Measurements from ENCODE around the gene PTPN23. TPM values are rescaled to one million over a fixed set of nuclear protein-coding genes. Genes with fewer than 3 reads are reported as not detected.

Gene PTPN23
- total RNA-seq, 2 donors from 2014 or later, result 44.2 to 54.1 TPM

- no peaks in the 10 kb centered on the region for H3K27me3 Mint-ChIP-seq (ENCODE audit: insufficient read depth)
- H3K36me3 Mint-ChIP-seq (ENCODE audit: low read depth), result peaks cover 22% of the 10 kb centered on the region
- no peak overlapping the region for H3K4me3 Mint-ChIP-seq
- DNase-seq, result no peak
- H3K27ac ChIP-seq (ENCODE audit: low read depth, low read length), result no peak overlapping the region
- no peaks in the 10 kb centered on the region for H3K4me1 ChIP-seq (ENCODE audit: control insufficient read depth, insufficient read depth, low read length)
- no peaks in the 10 kb centered on the region for H3K27me3 ChIP-seq (ENCODE audit: control insufficient read depth, insufficient read depth, low read length, poor library complexity, severe bottlenecking)
- no peak for TF ChIP-seq CTCF (conservative IDR thresholded peaks at IDR 0.05)
- no peaks in the 10 kb centered on the region for H3K9me3 Mint-ChIP-seq
- peaks cover 37% of the 10 kb centered on the region for H3K36me3 ChIP-seq (ENCODE audit: control insufficient read depth, insufficient read depth, low read length)
- no peak overlapping the region for H3K9ac ChIP-seq (ENCODE audit: extremely low read depth, low read length, poor library complexity, severe bottlenecking)
- H3K9me3 ChIP-seq (ENCODE audit: control insufficient read depth, low read length), result no peaks in the 10 kb centered on the region
- WGBS, 2 experiments (ENCODE audit: insufficient coverage in 1 of 2, insufficient read length in 1 of 2), result 90 to 100% methylated on average over 1 to 3 of the region's 4 CpGs
- H3K4me3 ChIP-seq (ENCODE audit: low read length), result no peak overlapping the region
- peaks cover 13% of the 10 kb centered on the region for H3K4me1 Mint-ChIP-seq
- no peak overlapping the region for H3K27ac Mint-ChIP-seq
These were observed 3.6 kb downstream of the PTPN23 start for GRCh38 chr3:47384425-47384824.

GRCh38 chr3:47385007-47385406, 4.2 kb downstream of the PTPN23 start:
- Mint-ChIP-seq H3K27me3 (ENCODE audit: insufficient read depth) (no peaks in the 10 kb centered on the region), H3K4me1 (peaks cover 8% of the 10 kb centered on the region), H3K27ac (no peak overlapping the region), H3K4me3 (no peak overlapping the region), H3K9me3 (no peaks in the 10 kb centered on the region), H3K36me3 (ENCODE audit: low read depth) (peaks cover 22% of the 10 kb centered on the region)
- peaks cover 37% of the 10 kb centered on the region for H3K36me3 ChIP-seq (ENCODE audit: control insufficient read depth, insufficient read depth, low read length)
- H3K4me1 ChIP-seq (ENCODE audit: control insufficient read depth, insufficient read depth, low read length), result no peaks in the 10 kb centered on the region
- no peak overlapping the region for H3K27ac ChIP-seq (ENCODE audit: low read depth, low read length)
- 91 to 92% methylated on average over 4 of the region's 4 CpGs for WGBS, 2 experiments (ENCODE audit: insufficient coverage in 1 of 2, insufficient read length in 1 of 2)
- TF ChIP-seq CTCF (conservative IDR thresholded peaks at IDR 0.05), result no peak
- H3K27me3 ChIP-seq (ENCODE audit: control insufficient read depth, insufficient read depth, low read length, poor library complexity, severe bottlenecking), result no peaks in the 10 kb centered on the region
- H3K9ac ChIP-seq (ENCODE audit: extremely low read depth, low read length, poor library complexity, severe bottlenecking), result no peak overlapping the region
- DNase-seq, result no peak
- no peak overlapping the region for H3K4me3 ChIP-seq (ENCODE audit: low read length)
- no peaks in the 10 kb centered on the region for H3K9me3 ChIP-seq (ENCODE audit: control insufficient read depth, low read length)

- no peak for DNase-seq
- no peak for TF ChIP-seq CTCF (conservative IDR thresholded peaks at IDR 0.05)
- Mint-ChIP-seq H3K4me1 (peaks cover 6% of the 10 kb centered on the region), H3K27me3 (ENCODE audit: insufficient read depth) (no peaks in the 10 kb centered on the region), H3K27ac (no peak overlapping the region), H3K36me3 (ENCODE audit: low read depth) (peaks cover 26% of the 10 kb centered on the region), H3K4me3 (no peak overlapping the region), H3K9me3 (no peaks in the 10 kb centered on the region)
- Histone ChIP-seq H3K4me3 (ENCODE audit: low read length) (no peak overlapping the region), H3K9me3 (ENCODE audit: control insufficient read depth, low read length) (no peaks in the 10 kb centered on the region), H3K4me1 (ENCODE audit: control insufficient read depth, insufficient read depth, low read length) (no peaks in the 10 kb centered on the region), H3K27me3 (ENCODE audit: control insufficient read depth, insufficient read depth, low read length, poor library complexity, severe bottlenecking) (no peaks in the 10 kb centered on the region), H3K9ac (ENCODE audit: extremely low read depth, low read length, poor library complexity, severe bottlenecking) (no peak overlapping the region), H3K27ac (ENCODE audit: low read depth, low read length) (no peak overlapping the region), H3K36me3 (ENCODE audit: control insufficient read depth, insufficient read depth, low read length) (peaks cover 37% of the 10 kb centered on the region)
- 90 to 95% methylated on average over 2 of the region's 2 CpGs for WGBS, 2 experiments (ENCODE audit: insufficient coverage in 1 of 2, insufficient read length in 1 of 2)
These were observed 5.0 kb downstream of the PTPN23 start for GRCh38 chr3:47385796-47386195.

All from endodermal cell (in vitro differentiated cells).